GM03348 (cell line): Measurements from ENCODE around the gene WWOX.

Source experiments
- DNase-seq: peaks from one replicate; pipeline ENCODE4 v3.0.0; 2012; ENCODE audit warnings: low spot score

The WWOX gene

DNA sequence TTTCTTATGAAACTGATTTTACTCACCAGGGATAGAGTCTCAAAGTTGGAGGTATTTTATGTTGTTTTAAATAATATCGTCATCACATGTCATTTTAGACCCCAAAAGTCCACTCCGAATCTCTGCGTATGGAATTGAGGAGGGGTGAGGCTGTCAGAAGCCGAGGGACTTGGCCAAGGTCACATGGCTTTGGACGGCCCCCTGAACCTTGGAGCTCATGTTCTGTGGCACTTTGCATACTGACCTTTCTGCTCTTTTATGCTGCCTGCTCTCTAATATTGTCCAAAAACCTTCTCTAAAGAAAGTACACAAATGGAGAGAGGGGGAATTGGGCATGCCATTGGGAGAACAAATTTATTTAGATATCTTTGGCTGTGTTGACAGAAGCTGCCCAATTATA, 700.0 kb downstream of the WWOX start:
- no peak for DNase-seq

DNA sequence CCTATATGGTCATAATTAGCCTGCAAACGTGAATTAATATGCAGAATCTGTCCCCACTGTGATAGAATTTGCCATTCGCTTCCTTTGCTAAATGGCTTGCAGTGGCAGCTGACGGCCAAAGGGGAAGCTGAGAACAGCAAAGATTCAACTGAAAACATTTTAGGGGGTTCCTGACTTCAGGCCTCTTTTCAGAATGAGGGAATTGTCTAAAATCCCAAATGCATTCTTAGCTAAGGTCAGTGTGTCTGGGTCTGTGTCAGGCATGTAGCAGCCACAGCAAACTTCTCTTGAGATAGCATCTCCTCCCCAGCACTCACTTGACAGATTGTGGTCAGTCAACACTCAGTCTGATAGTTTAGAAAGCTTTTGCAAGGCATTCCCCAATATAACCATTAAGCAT, 701.1 kb downstream of the WWOX start:
- DNase-seq, result no peak

DNA sequence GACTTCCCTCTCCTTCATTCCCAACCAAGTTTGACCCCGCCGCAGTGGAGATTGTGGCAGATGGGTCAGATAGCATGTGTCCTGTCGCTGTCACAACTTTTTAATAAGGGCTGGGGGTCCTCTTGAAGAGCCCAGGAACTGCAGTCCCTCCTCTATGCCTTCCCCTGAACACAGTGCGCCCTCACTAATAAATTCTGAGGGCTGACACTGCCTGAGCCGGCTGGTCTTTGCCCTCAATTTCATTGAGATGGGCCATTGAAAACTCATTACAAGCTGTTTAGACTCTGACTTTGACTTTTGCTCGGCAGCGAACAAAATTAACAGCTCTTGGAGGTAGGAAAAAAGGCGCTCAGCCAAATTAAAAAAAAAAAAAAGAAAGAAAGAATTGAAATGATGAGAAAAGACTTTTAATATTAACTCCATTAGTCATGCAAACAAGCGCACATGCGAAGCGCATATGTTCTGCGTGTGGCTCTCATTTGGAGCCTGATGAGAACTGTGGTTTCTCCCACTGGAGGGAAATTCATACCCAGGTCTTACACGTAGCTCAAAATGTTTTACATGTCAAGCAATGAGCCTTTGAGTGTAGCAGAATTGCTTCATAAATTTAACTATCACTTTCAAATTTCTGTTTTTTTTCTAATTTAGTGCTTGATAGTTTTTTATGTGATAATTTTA, 704.7 kb downstream of the WWOX start:
- no peak for DNase-seq

- DNase-seq, result no peak
Measured at GRCh38 chr16:78805556-78805955, 706.1 kb downstream of the WWOX start.

- no peak for DNase-seq
Measured at GRCh38 chr16:78811247-78811646, 711.8 kb downstream of the WWOX start.

GRCh38 chr16:78812582-78812981, 713.1 kb downstream of the WWOX start:
- no peak for DNase-seq

GRCh38 chr16:78813661-78814311, 714.3 kb downstream of the WWOX start:
- DNase-seq, result no peak

GRCh38 chr16:78815713-78816112, 716.3 kb downstream of the WWOX start:
- DNase-seq, result no peak

DNA sequence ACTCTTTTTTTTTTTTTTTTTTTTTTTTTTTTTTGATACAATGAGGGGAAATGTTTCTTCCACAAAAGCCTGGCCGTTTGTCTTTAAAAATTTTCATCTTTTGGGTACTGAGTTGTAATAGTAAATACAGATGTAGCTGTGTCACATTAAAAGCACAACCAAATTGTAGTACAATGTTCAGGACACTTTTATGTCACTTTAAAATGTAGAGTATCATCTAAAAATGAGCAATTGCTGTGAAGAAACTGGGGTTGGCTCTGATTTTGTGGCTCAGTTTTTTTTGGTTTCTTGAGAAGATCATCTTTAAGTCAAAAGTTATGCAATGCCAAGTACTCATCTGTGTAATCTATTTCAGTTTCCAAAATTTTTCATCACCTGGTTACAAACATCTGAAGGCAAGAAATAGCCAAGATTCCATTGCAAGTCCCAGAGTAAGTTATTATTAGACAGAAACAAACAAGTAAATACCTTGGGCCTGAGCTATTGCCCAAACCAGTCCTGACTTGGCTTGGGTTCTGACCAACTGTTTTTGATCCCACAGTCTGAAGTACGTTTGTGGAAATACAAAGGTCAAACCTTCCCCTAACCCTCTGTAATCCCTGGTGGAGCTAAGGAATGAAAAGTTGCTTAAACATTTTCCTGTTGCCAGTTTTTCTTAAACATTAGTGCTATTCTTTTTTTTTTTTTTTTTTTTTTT, 717.2 kb downstream of the WWOX start:
- DNase-seq, result no peak

DNA sequence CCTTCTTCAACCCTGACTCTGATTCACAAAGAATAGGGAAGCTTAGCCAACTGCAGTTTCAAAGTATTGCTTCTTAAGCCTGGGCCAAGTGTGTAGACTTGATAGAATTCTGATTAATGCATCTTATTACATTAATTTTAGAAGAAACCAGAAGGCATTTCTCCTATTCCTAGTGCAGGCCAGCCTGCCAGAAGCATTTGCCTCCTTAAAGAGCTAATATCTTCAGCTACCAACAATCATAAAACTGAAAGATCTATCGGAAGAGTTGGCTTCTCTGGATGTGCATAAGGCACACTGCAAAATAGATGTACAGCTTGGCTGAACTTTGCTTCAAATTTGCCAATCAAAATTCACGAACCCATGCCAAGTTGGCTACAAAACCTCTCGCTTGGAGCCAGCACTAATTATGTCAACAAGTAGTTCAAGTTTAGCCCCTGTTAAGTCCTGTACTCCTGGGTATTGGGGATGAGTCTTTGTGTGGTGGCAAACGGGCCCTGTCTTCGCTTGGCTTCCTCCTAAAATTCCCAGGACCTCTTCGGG, 717.8 kb downstream of the WWOX start:
- DNase-seq, result no peak

- no peak for DNase-seq
Measured at GRCh38 chr16:78821335-78821734, 721.9 kb downstream of the WWOX start.

- DNase-seq, result no peak
Measured at GRCh38 chr16:78822509-78822908, 723.1 kb downstream of the WWOX start.

GRCh38 chr16:78823027-78823426, 723.6 kb downstream of the WWOX start:
- no peak for DNase-seq

DNA sequence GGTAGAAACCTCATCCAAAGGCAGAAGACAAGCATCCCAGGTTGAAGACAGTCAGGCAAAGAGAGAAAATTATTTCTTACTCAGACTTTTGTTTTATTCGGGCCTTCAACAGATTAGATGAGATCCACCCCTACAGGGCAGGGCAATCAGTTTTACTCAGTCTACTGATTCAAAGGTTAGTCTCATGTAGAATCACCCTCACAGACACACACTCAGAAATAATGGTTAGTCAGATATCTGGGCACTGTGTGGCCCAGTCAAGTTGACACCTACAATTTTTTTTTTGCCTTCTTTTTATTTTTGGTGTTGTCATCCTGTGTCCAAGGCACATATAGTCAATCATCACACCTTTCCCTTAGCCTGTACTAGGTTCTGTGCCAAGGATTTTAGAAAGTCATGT, 729.8 kb downstream of the WWOX start:
- DNase-seq, result no peak

DNA sequence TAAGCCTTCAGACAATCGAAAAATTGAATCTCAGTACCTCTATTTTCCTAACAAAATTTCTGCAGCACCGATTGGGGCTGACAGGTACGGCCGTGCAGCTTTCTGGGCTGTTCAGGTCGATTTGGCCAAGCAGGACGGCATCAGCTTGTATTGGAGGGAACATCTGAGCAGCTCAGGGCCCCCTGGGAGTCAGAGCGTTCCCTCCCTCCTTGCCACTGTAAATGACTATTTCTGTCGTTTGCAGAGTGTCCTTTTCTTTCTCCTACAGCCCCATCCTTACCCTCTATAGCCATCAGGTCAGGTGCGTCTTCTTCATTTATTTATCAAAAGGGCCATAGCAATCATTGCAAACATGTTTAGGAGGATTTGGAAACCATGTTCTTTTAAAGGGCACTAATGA, 731.1 kb downstream of the WWOX start:
- no peak for DNase-seq

DNA sequence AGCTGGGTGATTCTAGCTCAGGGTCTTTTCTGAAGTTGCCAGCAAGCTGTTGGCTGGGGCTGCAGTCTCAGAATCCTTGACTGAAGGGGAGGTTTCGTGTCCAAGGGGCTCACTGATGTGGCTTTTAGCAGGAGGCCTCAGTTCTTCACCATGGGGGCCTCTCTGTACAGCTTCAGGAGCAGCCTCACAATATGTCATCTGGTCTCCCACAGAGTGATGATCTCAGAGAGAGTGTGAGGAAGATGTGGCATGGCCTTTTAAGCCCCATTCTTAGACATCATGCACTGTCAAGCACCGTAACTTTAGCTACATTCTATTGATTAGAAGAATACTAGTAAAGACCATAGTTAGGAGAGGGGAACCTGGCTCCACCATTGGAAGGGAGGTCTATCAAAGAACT, 732.6 kb downstream of the WWOX start:
- no peak for DNase-seq

- DNase-seq, result no peak
Measured at GRCh38 chr16:78836802-78837491, 737.5 kb downstream of the WWOX start.

DNA sequence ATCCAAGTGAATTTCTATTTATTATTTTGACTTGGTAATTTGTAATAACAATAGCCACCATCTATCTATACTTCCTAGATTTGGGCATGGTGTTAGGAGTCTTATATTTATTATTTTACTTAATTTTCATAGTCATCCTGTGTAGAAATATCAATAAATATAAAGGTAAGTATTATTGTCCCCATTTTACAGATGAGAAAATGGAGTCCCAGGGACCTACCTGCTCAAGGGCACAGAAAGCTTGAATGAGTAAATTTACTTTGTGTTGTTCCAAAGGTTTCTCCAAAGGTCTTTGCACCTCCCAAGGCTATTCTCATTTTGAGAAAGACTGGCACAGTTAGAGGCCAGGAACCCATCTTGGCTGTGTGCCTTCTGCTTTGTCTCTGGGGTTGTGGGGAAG, 738.3 kb downstream of the WWOX start:
- DNase-seq, result no peak

DNA sequence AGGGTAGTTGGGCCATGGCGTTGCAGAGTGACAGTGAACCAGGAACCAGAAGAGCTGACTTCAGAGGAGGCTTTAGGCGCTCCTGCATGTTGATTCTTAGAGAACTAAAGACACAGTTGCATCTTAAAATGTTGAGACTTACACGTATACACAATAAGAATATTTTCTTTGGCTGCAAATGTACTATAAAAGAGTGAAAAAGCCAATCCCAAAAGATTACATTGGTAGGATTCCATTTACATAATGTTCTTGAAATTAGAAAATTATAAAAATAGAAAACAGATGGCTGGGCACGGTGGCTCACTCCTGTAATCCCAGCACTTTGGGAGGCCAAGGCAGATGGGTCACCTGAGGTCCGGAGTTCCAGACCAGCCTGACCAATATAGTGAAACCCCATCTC, 738.8 kb downstream of the WWOX start:
- no peak for DNase-seq

GRCh38 chr16:78842950-78843349, 743.5 kb downstream of the WWOX start:
- DNase-seq, result no peak

DNA sequence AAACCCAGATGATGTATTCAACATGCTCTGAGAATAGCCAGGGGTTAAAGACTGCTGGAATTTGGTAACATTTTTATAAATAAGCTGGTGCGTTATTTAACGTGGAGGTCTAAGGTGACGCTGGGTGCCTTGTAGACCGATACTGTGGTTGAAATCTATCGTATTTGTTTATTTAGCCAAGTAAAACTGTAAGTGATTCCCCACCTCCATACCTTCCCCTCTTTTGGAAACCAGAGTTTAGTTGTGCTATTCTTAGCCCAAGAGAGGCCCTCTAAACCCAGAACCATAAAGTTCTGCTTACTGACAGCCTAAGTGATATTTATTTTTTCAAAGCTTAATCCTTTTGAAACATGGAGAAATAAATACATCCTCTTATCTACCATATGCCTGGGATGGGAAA, 744.5 kb downstream of the WWOX start:
- no peak for DNase-seq

GRCh38 chr16:78844682-78845081, 745.2 kb downstream of the WWOX start:
- no peak for DNase-seq

GRCh38 chr16:78851266-78851665, 751.8 kb downstream of the WWOX start:
- no peak for DNase-seq
